Vagina (tissue), 2 donors: ENCODE data around the gene NF2. TPM values are rescaled to one million over a fixed set of nuclear protein-coding genes. Genes with fewer than 3 reads are reported as not detected.

ENCODE experiments used
- DNase-seq, 2 donors: peaks; one replicate each; pipeline ENCODE4 v3.0.0-alpha.2; 2017; ENCODE audit errors: extremely low spot score in 2 of 2
- H3K27ac ChIP-seq: fragments of 200-600 bp; sonication (generic); one replicate; pipeline ENCODE4 v1.5.1; 2019
- H3K27me3 ChIP-seq: fragments of 200-600 bp; sonication (generic); one replicate; pipeline ENCODE4 v1.5.1; 2019
- H3K36me3 ChIP-seq, 2 donors: fragments of 200-600 bp; sonication (generic); one replicate each; pipeline ENCODE4 v1.5.1; 2017 to 2019
- H3K4me1 ChIP-seq: fragments of 200-600 bp; sonication (generic); one replicate; pipeline ENCODE4 v1.5.1; 2019
- H3K4me3 ChIP-seq, 2 donors: fragments of 200-600 bp; sonication (generic); 1 replicate in 1 of 2; 2 replicates in 1 of 2; pipeline ENCODE4 v1.5.1; 2016 to 2019
- H3K9me3 ChIP-seq: fragments of 200-600 bp; sonication (generic); one replicate; pipeline ENCODE4 v1.5.1; 2019
- POLR2A ChIP-seq, 2 donors: fragments of 450-650 bp; IDR thresholded peaks; one replicate each; pipeline ENCODE4 v1.6.1; 2017; ENCODE audit warnings: antibody characterized with exemption in 2 of 2, mild to moderate bottlenecking in 2 of 2, moderate library complexity in 2 of 2
- POLR2AphosphoS5 ChIP-seq, 2 donors: sonication (generic); formaldehyde crosslinking; IDR thresholded peaks; one replicate each; pipeline ENCODE4 v1.9.0; 2017; ENCODE audit warnings: antibody characterized with exemption in 2 of 2, mild to moderate bottlenecking in 2 of 2, low read depth in 1 of 2; ENCODE audit not compliant: insufficient read depth in 1 of 2
- intact Hi-C: fragments of 100-400 bp; cut with DNase I; formaldehyde crosslinking; loops from one replicate; pipeline ENCODE4 v1.15.1; 2023
- total RNA-seq: library from RNA; depleted of rRNA; stranded (reverse); fragments of >200 nt; gene quantifications from one replicate; pipeline ENCODE4 v1.2.3, GENCODE V29; 2016
- TF ChIP-seq, protein P1 (sequence below), 3 experiments: fragments of 450-650 bp in 2 of 3; fragments of 200-600 bp in 1 of 3; sonication (generic) in 1 of 3; IDR thresholded peaks; one replicate each; pipeline ENCODE4 v1.5.1; 2017 to 2019; ENCODE audit warnings: antibody characterized with exemption in 3 of 3, mild to moderate bottlenecking in 2 of 3, moderate library complexity in 2 of 3

Gene NF2
- total RNA-seq, 1 donor from 2014 or later, result 15.7 TPM

DNA sequence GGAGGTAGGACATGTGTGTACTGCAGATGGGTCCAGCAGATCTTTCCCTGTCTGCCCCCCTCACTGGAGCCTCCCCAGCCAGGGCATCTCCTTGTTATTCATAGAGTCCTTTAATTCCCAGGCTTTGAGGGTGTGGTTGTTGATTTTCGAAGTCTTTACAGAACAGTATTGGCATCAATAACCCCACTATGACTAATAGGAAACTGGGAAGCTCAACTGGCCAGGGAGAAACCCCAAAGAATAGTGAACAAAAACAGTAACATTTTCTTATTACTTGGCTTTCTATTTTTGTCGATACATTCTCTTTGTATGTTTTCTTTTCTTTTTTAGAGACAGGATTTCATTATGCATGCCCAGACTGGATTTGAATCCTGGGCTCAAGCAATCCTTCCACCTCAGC lies 57.9 kb downstream of the NF2 start:
- Histone ChIP-seq H3K9me3 (no peaks in the 10 kb centered on the region), H3K4me1 (peaks cover 13% of the 10 kb centered on the region), H3K27me3 (no peaks in the 10 kb centered on the region), H3K4me3 (no peak overlapping the region), H3K36me3 (peaks cover 0 to 12% of the 10 kb centered on the region in 2 donors), H3K27ac (peak overlapping the region; percentile 41)
- DNase-seq, result no peak
- TF ChIP-seq POLR2A (IDR thresholded peaks at IDR 0.05), result no peak
- TF ChIP-seq POLR2AphosphoS5 (IDR thresholded peaks at IDR 0.05; ENCODE audit: insufficient read depth in 1 of 2, low read depth in 1 of 2), result no peak
- TF ChIP-seq, protein P1, sequence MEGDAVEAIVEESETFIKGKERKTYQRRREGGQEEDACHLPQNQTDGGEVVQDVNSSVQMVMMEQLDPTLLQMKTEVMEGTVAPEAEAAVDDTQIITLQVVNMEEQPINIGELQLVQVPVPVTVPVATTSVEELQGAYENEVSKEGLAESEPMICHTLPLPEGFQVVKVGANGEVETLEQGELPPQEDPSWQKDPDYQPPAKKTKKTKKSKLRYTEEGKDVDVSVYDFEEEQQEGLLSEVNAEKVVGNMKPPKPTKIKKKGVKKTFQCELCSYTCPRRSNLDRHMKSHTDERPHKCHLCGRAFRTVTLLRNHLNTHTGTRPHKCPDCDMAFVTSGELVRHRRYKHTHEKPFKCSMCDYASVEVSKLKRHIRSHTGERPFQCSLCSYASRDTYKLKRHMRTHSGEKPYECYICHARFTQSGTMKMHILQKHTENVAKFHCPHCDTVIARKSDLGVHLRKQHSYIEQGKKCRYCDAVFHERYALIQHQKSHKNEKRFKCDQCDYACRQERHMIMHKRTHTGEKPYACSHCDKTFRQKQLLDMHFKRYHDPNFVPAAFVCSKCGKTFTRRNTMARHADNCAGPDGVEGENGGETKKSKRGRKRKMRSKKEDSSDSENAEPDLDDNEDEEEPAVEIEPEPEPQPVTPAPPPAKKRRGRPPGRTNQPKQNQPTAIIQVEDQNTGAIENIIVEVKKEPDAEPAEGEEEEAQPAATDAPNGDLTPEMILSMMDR (IDR thresholded peaks at IDR 0.05), result no peak
- intact Hi-C loops, result no loop called here

DNA sequence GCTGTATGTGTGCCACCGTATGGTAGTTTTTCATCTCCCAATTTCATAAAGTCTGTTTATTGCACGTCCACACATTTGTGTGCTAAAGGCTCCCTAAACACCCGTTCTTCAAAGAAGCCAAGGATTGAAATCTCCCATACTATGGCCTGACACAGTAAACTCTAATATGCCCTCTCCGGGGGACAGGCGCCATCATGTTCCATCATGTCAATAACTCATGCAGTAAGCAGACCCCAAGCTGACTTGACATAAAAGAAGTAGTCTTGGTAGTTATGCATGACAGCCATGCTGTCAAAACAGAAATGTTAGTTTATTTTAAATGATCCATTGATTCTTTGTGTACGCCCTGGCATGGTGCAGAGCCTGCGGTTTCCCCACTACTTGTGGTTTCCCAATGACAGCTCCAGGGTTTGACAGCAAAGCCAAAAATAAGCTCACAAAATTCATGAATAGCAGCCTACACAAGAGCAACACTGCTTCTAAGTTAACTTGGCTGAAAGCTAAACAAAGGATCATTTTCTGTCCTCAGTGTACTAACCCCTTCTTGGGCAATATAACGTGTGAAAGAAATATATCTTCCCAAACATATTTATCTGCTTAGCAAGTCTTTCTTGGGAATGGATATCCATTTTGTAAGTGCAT lies 59.9 kb downstream of the NF2 start:
- no peak overlapping the region for H3K4me3 ChIP-seq
- H3K4me1 ChIP-seq, result peaks cover 13% of the 10 kb centered on the region
- intact Hi-C loops, result no loop called here
- H3K9me3 ChIP-seq, result no peaks in the 10 kb centered on the region
- no peak for DNase-seq
- no peaks in the 10 kb centered on the region for H3K27me3 ChIP-seq
- TF ChIP-seq POLR2A (IDR thresholded peaks at IDR 0.05), result no peak
- peaks cover 0 to 9% of the 10 kb centered on the region in 2 donors for H3K36me3 ChIP-seq
- H3K27ac ChIP-seq, result no peak overlapping the region

DNA sequence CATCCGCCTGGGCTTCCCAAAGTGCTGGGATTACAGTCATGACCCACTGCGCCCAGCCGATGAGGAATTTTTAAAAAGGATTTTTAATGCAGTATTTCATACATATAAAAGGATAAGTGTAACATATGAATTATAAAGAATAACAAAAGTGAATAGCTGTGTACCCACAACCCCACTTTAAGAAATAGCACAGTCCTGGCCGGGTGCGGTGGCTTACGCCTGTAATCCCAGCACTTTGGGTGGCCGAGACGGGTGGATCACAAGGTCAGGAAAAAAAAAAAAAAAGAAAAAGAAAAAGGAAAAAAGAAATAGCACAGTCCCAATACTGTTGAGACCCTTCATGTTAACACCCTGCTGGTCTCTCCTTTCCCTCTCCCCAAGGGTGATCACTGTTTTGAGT lies 62.1 kb downstream of the NF2 start:
- no peak for TF ChIP-seq POLR2AphosphoS5 (IDR thresholded peaks at IDR 0.05; ENCODE audit: insufficient read depth in 1 of 2, low read depth in 1 of 2)
- no peak for TF ChIP-seq POLR2A (IDR thresholded peaks at IDR 0.05)
- TF ChIP-seq, protein P1 (IDR thresholded peaks at IDR 0.05), result no peak
- Histone ChIP-seq H3K9me3 (no peaks in the 10 kb centered on the region), H3K27me3 (no peaks in the 10 kb centered on the region), H3K36me3 (peaks cover 0 to 16% of the 10 kb centered on the region in 2 donors), H3K4me3 (no peak overlapping the region), H3K4me1 (peaks cover 9% of the 10 kb centered on the region), H3K27ac (no peak overlapping the region)
- no peak for DNase-seq
- intact Hi-C loops, result no loop called here

DNA sequence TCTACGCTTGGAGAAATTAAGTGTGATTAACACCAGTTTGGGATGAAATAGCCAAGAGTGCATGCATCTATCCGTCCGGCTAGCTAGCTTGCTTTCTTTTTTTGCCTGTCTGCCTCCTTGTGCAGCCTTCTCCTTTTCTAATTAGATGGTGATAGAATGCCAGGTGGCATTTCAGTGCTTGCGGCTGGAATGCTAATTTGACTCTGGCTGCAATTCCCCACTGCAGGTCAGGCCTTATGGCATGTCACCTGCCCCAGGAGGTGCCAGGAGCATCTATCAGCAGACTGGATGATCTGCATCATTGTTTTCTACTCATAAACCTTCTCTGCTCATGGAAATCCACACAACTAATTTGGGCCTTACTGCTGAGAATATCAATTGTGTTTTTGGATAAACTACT lies 65.2 kb downstream of the NF2 start:
- peaks cover 0 to 41% of the 10 kb centered on the region in 2 donors for H3K36me3 ChIP-seq
- no peak overlapping the region for H3K4me3 ChIP-seq
- TF ChIP-seq, protein P1 (IDR thresholded peaks at IDR 0.05), result no peak
- TF ChIP-seq POLR2A (IDR thresholded peaks at IDR 0.05) (no peak), POLR2AphosphoS5 (IDR thresholded peaks at IDR 0.05; ENCODE audit: insufficient read depth in 1 of 2, low read depth in 1 of 2) (no peak)
- no peaks in the 10 kb centered on the region for H3K4me1 ChIP-seq
- H3K27ac ChIP-seq, result no peak overlapping the region
- DNase-seq, result no peak
- H3K9me3 ChIP-seq, result no peaks in the 10 kb centered on the region
- no peaks in the 10 kb centered on the region for H3K27me3 ChIP-seq
- intact Hi-C loops, result no loop called here

DNA sequence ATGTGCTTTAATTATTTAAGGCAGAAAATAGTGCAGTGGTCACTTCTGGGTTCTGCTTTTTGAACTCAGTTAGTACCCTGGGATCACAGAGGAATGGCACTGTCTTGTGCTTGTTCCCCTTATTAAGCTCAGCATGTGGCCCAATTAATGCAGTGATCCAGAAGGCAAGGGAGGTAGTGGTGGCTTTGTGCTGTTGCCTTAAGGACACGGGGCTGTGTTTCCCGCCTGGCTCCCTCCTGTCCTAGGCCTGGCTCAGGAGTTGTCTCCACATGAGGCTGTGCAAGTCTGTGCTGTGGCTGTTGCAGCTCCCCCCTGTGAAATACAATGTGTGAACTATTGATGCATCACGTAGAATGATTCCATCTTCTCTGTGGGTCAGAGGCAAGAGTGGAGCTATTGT lies 67.2 kb downstream of the NF2 start:
- peaks cover 0 to 60% of the 10 kb centered on the region in 2 donors for H3K36me3 ChIP-seq
- no peaks in the 10 kb centered on the region for H3K27me3 ChIP-seq
- TF ChIP-seq POLR2AphosphoS5 (IDR thresholded peaks at IDR 0.05; ENCODE audit: insufficient read depth in 1 of 2, low read depth in 1 of 2) (no peak), POLR2A (IDR thresholded peaks at IDR 0.05) (no peak)
- TF ChIP-seq, protein P1 (IDR thresholded peaks at IDR 0.05), result no peak
- DNase-seq, result no peak
- intact Hi-C loops, result no loop called here
- no peaks in the 10 kb centered on the region for H3K9me3 ChIP-seq
- no peak overlapping the region for H3K27ac ChIP-seq
- H3K4me1 ChIP-seq, result no peaks in the 10 kb centered on the region
- no peak overlapping the region for H3K4me3 ChIP-seq
